HEK293T (cell line): Measurements from ENCODE around the gene TTC28.
"Not testable (repeated sequence)": the region's sequence is repeated elsewhere in the genome, so short reads cannot be mapped to it uniquely, and the experiment has no call there.

ENCODE experiments used
- CTCF ChIA-PET: fragments of 350-600 bp; formaldehyde crosslinking; extraction: SDS; loops from one replicate; lab custom pipeline; 2021; ENCODE audit warnings: antibody characterized with exemption, inconsistent platforms; lab: Yijun Ruan, JAX
- POLR2A ChIA-PET: fragments of 350-600 bp; formaldehyde crosslinking; extraction: SDS; loops from one replicate; lab custom pipeline; 2020; ENCODE audit warnings: antibody characterized with exemption, inconsistent platforms; lab: Yijun Ruan, JAX
- DNase-seq: peaks from one replicate; pipeline ENCODE4 v3.0.0; 2012; ENCODE audit warnings: mixed read lengths; ENCODE audit errors: extremely low spot score
- ARNT ChIP-seq: fragments of 450-650 bp; IDR thresholded peaks from 2 replicates; pipeline ENCODE4 v1.6.1; 2017; ENCODE audit warnings: mild to moderate bottlenecking
- BHLHE40 ChIP-seq: fragments of 450-650 bp; IDR thresholded peaks from 2 replicates; pipeline ENCODE4 v1.6.1; 2016; ENCODE audit warnings: mild to moderate bottlenecking, moderate library complexity, borderline replicate concordance
- CTBP1 ChIP-seq: fragments of 450-650 bp; IDR thresholded peaks from 2 replicates; pipeline ENCODE4 v1.6.1; 2016; ENCODE audit warnings: borderline replicate concordance
- ELF4 ChIP-seq: fragments of 450-650 bp; IDR thresholded peaks from 2 replicates; pipeline ENCODE4 v1.6.1; 2017; ENCODE audit warnings: antibody characterized with exemption
- FOXA1 ChIP-seq: fragments of 450-650 bp; IDR thresholded peaks from 2 replicates; pipeline ENCODE4 v1.6.1; 2016; ENCODE audit warnings: mild to moderate bottlenecking
- FOXK2 ChIP-seq: fragments of 450-650 bp; IDR thresholded peaks from 2 replicates; pipeline ENCODE4 v1.6.1; 2016; ENCODE audit warnings: mild to moderate bottlenecking
- FOXM1 ChIP-seq: fragments of 450-650 bp; IDR thresholded peaks from 2 replicates; pipeline ENCODE4 v1.6.1; 2017; ENCODE audit warnings: mild to moderate bottlenecking, borderline replicate concordance
- HDGF ChIP-seq: fragments of 450-650 bp; IDR thresholded peaks from 2 replicates; pipeline ENCODE4 v1.6.1; 2017; ENCODE audit warnings: antibody characterized with exemption, borderline replicate concordance
- L3MBTL2 ChIP-seq: fragments of 450-650 bp; conservative IDR thresholded peaks from 2 replicates; pipeline ENCODE4 v1.6.1; 2016; ENCODE audit warnings: mild to moderate bottlenecking
- LEF1 ChIP-seq: fragments of 450-650 bp; IDR thresholded peaks from 2 replicates; pipeline ENCODE4 v1.6.1; 2017; ENCODE audit warnings: mild to moderate bottlenecking, borderline replicate concordance
- NFRKB ChIP-seq: fragments of 450-650 bp; IDR thresholded peaks from 2 replicates; pipeline ENCODE4 v1.6.1; 2016; ENCODE audit warnings: mild to moderate bottlenecking, moderate library complexity
- PKNOX1 ChIP-seq: fragments of 450-650 bp; IDR thresholded peaks from 2 replicates; pipeline ENCODE4 v1.6.1; 2016
- SP1 ChIP-seq: fragments of 450-650 bp; IDR thresholded peaks from 2 replicates; pipeline ENCODE4 v1.6.1; 2017
- SUZ12 ChIP-seq: fragments of 450-650 bp; IDR thresholded peaks from 2 replicates; pipeline ENCODE4 v1.6.1; 2016; ENCODE audit warnings: mild to moderate bottlenecking
- TARDBP ChIP-seq: fragments of 450-650 bp; IDR thresholded peaks from 2 replicates; pipeline ENCODE4 v1.6.1; 2016
- ZNF384 ChIP-seq: fragments of 450-650 bp; IDR thresholded peaks from 2 replicates; pipeline ENCODE4 v1.6.1; 2016

Gene TTC28

GRCh38 chr22:28179392-28179791 is 500.2 kb downstream of the TTC28 start:
- no peak for DNase-seq
- POLR2A ChIA-PET = no interaction called here
- CTCF ChIA-PET = no interaction called here
- TF ChIP-seq ELF4 (no peak), ARNT (no peak), CTBP1 (no peak), BHLHE40 (no peak), TARDBP (no peak), SUZ12 (no peak), ZNF384 (no peak), FOXA1 (no peak), L3MBTL2 (no peak)

GRCh38 chr22:28175730-28176492 is 503.7 kb downstream of the TTC28 start:
- CTCF ChIA-PET = no interaction called here
- DNase-seq = no peak
- POLR2A ChIA-PET = no interaction called here
- TF ChIP-seq HDGF = no peak
- TF ChIP-seq CTBP1 = no peak
- no peak for TF ChIP-seq ARNT
- no peak for TF ChIP-seq ELF4
- no peak for TF ChIP-seq SP1
- no peak for TF ChIP-seq L3MBTL2
- no peak for TF ChIP-seq SUZ12
- no peak for TF ChIP-seq NFRKB
- no peak for TF ChIP-seq FOXA1
- no peak for TF ChIP-seq PKNOX1
- no peak for TF ChIP-seq TARDBP
- no peak for TF ChIP-seq LEF1
- TF ChIP-seq ZNF384 = no peak
- no peak for TF ChIP-seq FOXK2
- no peak for TF ChIP-seq BHLHE40
- TF ChIP-seq FOXM1 = no peak

- CTCF ChIA-PET = no interaction called here
- DNase-seq = no peak
- POLR2A ChIA-PET = no interaction called here
- no peak for TF ChIP-seq CTBP1
- TF ChIP-seq HDGF = no peak
- no peak for TF ChIP-seq SP1
- TF ChIP-seq ARNT = no peak
- no peak for TF ChIP-seq SUZ12
- no peak for TF ChIP-seq FOXA1
- TF ChIP-seq LEF1 = no peak
- TF ChIP-seq BHLHE40 = no peak
- TF ChIP-seq L3MBTL2 = no peak
- no peak for TF ChIP-seq ELF4
- TF ChIP-seq FOXM1 = no peak
- no peak for TF ChIP-seq NFRKB
- TF ChIP-seq PKNOX1 = no peak
- TF ChIP-seq TARDBP = no peak
- TF ChIP-seq FOXK2 = no peak
- no peak for TF ChIP-seq ZNF384
Measured at GRCh38 chr22:28174509-28174908, 505.1 kb downstream of the TTC28 start.

- ChIA-PET POLR2A (no interaction called here), CTCF (interaction anchor here (0.6 to 1.1 kb wide), 2 partner anchors 11 to 108 kb away, joined by 3 to 5 read pairs; no protein-coding TSS in a partner anchor)
- no peak for DNase-seq
- TF ChIP-seq PKNOX1 (peak; percentile 89), BHLHE40 (no peak)
Measured at GRCh38 chr22:28172892-28173670, 506.6 kb downstream of the TTC28 start.

GRCh38 chr22:28171712-28172111 is 507.9 kb downstream of the TTC28 start:
- ChIA-PET CTCF (interaction anchor here (1.1 kb wide), 1 partner anchor 9 kb away, joined by 5 read pairs; no protein-coding TSS in a partner anchor), POLR2A (no interaction called here)
- no peak for DNase-seq
- TF ChIP-seq ZNF384 (no peak), FOXM1 (no peak), TARDBP (no peak), NFRKB (no peak), L3MBTL2 (no peak), LEF1 (no peak), ARNT (no peak), ELF4 (no peak), CTBP1 (no peak)

GRCh38 chr22:28171115-28171514 is 508.5 kb downstream of the TTC28 start:
- TF ChIP-seq PKNOX1 (no peak), ARNT (no peak), FOXA1 (no peak), SUZ12 (no peak), ZNF384 (no peak), NFRKB (no peak), ELF4 (no peak), LEF1 (no peak), FOXK2 (no peak)
- POLR2A ChIA-PET = no interaction called here

GRCh38 chr22:28169314-28169713 is 510.3 kb downstream of the TTC28 start:
- CTCF ChIA-PET, DNase-seq, POLR2A ChIA-PET: not testable (repeated sequence)

More at GRCh38 chr22:28171115-28171514, 508.5 kb downstream of the TTC28 start:
- CTCF ChIA-PET = no interaction called here
- DNase-seq = no peak
